ENCODE measurements around the gene GIMD1. TPM values are rescaled to one million over a fixed set of nuclear protein-coding genes. Genes with fewer than 3 reads are reported as not detected.

GIMD1 gene
- total RNA-seq, 1 donor, result not detected

DNA sequence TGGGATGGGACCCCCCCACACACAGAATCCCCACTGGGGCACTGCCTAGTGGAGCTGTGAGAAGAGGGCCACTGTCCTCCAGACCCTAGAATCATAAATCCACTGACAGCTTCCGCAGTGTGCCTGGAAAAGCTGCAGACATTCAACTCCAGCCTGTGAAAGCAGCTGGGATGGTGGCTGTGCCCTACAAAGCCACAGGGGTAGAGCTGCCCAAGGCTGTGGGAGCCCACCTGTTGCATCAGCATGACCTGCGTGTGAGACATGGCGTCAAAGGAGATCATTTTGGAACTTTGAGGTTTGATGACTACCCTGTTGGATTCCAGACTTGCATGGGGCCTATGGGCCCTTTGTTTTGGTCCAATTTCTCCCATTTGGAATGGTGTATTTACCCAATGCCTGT lies 29.9 kb downstream of the GIMD1 start:
- DNase-seq (ENCODE audit: low read depth), result no peak
- no peak overlapping the region for H3K4me3 ChIP-seq (ENCODE audit: low read depth, low read length)
- TF ChIP-seq, protein P1, sequence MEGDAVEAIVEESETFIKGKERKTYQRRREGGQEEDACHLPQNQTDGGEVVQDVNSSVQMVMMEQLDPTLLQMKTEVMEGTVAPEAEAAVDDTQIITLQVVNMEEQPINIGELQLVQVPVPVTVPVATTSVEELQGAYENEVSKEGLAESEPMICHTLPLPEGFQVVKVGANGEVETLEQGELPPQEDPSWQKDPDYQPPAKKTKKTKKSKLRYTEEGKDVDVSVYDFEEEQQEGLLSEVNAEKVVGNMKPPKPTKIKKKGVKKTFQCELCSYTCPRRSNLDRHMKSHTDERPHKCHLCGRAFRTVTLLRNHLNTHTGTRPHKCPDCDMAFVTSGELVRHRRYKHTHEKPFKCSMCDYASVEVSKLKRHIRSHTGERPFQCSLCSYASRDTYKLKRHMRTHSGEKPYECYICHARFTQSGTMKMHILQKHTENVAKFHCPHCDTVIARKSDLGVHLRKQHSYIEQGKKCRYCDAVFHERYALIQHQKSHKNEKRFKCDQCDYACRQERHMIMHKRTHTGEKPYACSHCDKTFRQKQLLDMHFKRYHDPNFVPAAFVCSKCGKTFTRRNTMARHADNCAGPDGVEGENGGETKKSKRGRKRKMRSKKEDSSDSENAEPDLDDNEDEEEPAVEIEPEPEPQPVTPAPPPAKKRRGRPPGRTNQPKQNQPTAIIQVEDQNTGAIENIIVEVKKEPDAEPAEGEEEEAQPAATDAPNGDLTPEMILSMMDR (IDR thresholded peaks at IDR 0.05; ENCODE audit: insufficient read depth, low read length), result no peak

DNA sequence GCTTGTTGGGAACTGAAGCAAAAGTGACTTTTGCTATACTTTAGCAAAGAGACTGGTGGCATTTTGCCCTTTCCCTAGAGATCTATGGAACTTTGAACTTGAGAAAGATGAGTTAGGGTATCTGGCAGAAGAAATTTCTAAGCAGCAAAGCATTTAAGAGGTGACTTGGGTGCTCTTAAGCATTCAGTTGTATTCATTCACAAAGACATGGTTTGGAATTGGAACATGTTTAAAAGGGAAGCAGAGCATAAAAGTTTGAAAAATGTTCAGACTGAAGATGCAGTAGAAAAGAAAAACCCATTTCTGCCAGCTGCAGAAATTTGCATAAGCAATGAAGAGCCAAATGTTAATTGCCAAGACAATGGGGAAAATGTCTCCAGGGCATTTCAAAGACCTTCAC lies 30.7 kb downstream of the GIMD1 start:
- TF ChIP-seq, protein P1 (IDR thresholded peaks at IDR 0.05; ENCODE audit: insufficient read depth, low read length), result no peak
- no peak for DNase-seq (ENCODE audit: low read depth)
- no peak overlapping the region for H3K4me3 ChIP-seq (ENCODE audit: low read depth, low read length)

DNA sequence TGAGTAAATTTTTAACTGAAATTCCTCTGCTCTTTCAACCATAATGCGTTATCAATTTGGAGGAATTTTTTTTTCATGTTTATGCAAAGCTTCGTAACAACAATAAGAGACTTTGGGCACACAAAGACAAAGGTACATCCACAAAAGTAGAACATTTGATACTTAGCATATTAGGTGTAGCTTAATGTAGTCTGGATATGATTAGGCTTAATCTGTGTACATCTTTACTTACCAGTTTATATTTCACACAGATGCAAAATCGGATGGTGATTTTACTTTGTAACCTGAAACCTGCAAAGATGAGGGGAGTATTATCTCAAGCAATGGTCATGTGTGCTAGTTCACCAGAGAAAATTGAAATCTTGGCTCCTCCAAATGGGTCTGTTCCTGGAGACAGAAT lies 32.0 kb downstream of the GIMD1 start:
- no peak for DNase-seq (ENCODE audit: low read depth)
- H3K4me3 ChIP-seq (ENCODE audit: low read depth, low read length), result no peak overlapping the region
- TF ChIP-seq, protein P1 (IDR thresholded peaks at IDR 0.05; ENCODE audit: insufficient read depth, low read length), result no peak

DNA sequence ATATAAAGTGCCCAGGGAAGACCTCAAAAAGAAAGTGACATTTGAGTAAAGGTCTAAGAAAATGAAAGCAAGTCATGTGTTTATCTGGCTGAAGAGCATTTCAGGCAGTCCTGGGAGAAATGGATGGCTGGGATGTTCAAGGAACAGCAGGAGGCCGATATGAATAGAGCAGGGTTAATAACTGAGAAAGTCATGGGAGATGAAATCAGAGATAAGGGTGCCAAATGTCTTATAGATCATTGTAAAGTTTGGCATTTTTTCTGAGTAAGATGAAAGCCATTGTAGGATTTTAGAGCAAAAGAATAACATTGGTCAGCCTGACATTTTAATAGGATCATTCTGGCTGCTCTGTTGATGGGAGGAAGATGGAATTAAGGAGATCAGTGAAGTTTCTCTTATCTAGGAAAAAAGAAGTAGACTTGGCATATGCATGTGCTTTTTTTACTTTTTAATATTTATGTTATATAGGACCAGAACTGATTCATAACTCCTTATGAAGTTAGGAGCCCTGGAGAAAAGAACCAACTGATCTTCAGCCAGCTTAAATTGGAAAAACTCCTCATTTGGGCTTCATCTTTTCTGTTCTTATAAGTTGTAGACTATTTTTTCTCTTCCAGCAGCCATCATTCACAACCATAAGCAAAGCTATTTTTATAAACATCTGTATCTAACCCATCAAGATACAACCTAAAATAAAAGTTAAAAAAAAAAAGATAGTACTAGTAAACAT lies 33.7 kb downstream of the GIMD1 start:
- H3K4me3 ChIP-seq (ENCODE audit: low read depth, low read length), result no peak overlapping the region
- TF ChIP-seq, protein P1 (IDR thresholded peaks at IDR 0.05; ENCODE audit: insufficient read depth, low read length), result no peak
- no peak for DNase-seq (ENCODE audit: low read depth)

DNA sequence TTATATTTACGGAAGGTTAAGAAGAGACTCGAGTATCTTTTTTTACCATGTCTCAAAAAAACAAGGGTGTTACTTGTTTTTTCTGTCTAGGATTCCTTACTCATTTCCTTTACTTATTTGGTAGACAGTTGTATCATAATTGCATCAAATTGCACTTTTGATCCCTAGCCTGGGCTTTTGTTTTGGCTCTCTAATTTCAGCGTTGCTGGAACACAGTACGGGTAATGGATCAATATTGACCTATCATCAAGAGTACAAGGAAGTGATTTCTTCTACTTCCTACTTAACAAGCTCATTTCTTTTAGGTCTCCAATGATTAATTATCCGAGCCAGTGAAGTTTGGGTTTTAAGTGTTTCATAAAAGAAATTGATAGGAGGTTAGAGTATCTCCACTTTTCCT lies 35.4 kb downstream of the GIMD1 start:
- H3K4me3 ChIP-seq (ENCODE audit: low read depth, low read length), result no peak overlapping the region
- no peak for DNase-seq (ENCODE audit: low read depth)
- TF ChIP-seq, protein P1 (IDR thresholded peaks at IDR 0.05; ENCODE audit: insufficient read depth, low read length), result no peak

DNA sequence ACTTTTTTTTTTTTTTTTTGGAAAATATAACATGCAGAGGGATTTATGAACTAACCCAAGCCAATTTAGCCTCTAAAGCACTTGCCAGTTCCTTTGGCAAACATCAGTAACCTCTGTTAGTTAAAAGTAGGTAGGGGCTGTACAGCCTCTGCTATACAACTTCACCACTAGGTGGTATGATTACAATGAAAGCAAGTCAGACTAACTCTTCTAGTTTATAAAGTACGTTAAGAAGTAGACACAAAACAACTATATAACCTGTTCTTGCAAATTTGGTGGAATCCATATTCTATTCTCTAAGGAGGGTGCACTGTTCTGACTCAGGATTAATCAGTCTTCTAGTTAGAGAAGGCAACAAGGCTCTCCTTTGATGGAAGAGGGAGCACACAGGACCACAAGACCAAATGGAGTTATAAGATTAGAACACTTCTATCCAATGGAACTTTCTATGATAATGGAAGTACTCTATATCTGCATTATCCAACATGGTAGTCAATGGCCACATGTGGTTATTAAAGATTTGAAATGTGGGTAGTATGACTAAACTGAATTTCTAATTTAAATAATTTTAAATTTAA lies 39.4 kb downstream of the GIMD1 start:
- TF ChIP-seq, protein P1 (IDR thresholded peaks at IDR 0.05; ENCODE audit: insufficient read depth, low read length), result peak; percentile 83
- H3K4me3 ChIP-seq (ENCODE audit: low read depth, low read length), result no peak overlapping the region
- DNase-seq (ENCODE audit: low read depth), result peak; percentile 70

All from fibroblast of the aortic adventitia (primary cell).